Cardiac muscle cell (in vitro differentiated cells and primary cell): ENCODE measurements around the gene GBX1. TPM values are rescaled to one million over a fixed set of nuclear protein-coding genes. Genes with fewer than 3 reads are reported as not detected.

Source experiments
- DNase-seq, 2 donors: peaks; one replicate each; pipeline versions ENCODE4 v3.0.0 to v3.0.0-alpha.2; 2010 to 2017; ENCODE audit warnings: low read depth in 1 of 2, low spot score in 1 of 2
- H3K27ac ChIP-seq: fragments of 200-600 bp; sonication (generic); 2 replicates; pipeline ENCODE4 v1.5.1; 2016
- H3K27me3 ChIP-seq: fragments of 200-600 bp; sonication (generic); 2 replicates; pipeline ENCODE4 v1.6.0; 2016; ENCODE audit warnings: control low read depth
- H3K36me3 ChIP-seq: fragments of 200-600 bp; sonication (generic); 2 replicates; pipeline ENCODE4 v1.5.1; 2016; ENCODE audit warnings: control low read depth
- H3K4me1 ChIP-seq: fragments of 200-600 bp; sonication (generic); 2 replicates; pipeline ENCODE4 v1.8.1; 2017; ENCODE audit warnings: low read depth, mild to moderate bottlenecking, mixed run types
- H3K4me3 ChIP-seq: fragments of 200-600 bp; sonication (generic); 2 replicates; pipeline ENCODE4 v1.5.1; 2016; ENCODE audit warnings: mild to moderate bottlenecking
- H3K9me3 ChIP-seq: fragments of 200-600 bp; sonication (generic); 2 replicates; pipeline ENCODE4 v1.5.1; 2017; ENCODE audit warnings: low read depth, mild to moderate bottlenecking, control low read depth
- polyA plus RNA-seq: library from polyadenylated mRNA; unstranded; fragments of >200 nt; fragmentation: Nextera tagmentation; extraction: Ambion mirVana; gene quantifications from 2 replicates; pipeline ENCODE4 v1.2.1, GENCODE V29; 2016
- total RNA-seq: library from RNA; depleted of rRNA; stranded (reverse); fragments of >200 nt; gene quantifications from 2 replicates; pipeline ENCODE4 v1.2.3, GENCODE V29; 2016
- TF ChIP-seq, protein P1 (sequence below): IDR thresholded peaks from 2 replicates; pipeline ENCODE4 v1.5.1; 2012; ENCODE audit warnings: low read depth, mild to moderate bottlenecking, low read length

The GBX1 gene
- total RNA-seq (0.36 and 1.6 TPM in 2 replicates), polyA plus RNA-seq (1.1 and 1.3 TPM in 2 replicates)

DNA sequence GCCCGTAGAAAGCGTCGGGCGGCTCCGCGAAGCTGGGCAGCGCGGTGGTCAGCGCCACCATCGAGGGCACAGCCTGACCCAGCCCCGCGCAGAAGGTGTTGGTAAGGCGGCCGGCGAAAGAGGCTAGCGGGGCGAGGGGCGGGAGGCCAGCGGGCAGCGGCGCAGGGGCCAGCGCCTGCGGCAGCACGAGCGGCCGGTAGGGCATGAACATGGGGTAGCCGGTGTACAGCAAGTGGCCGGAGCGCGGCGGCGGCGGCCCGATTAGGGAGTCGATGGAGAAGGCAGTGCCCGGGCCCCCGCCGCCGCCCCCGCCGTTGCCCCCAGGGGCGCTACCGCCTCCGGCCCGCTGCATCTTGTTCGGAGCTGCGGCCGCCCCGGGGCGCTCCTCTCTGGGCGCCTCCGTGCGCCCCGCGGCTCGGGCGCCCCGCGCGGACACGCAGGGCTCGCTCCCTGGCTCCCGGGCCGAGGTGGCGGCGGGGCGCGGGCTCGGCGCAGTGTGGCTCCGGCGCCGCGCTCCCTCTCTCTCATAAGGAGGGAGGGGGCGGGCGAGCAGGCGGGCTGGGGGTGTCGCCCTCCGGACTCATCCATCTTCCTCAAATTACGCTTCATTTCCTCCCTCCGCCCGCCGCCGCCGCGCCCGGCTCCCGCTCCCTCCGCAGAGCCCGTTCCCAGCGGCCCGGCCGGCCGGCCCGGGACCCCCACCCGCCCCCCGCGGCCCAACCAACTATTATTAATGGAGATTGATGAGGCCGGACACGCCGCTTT, at the start of gene GBX1:
TSS of gene GBX1 (minus strand) at position 498 of the 765 bp plus-strand sequence. CDS start at position 352, 146 bp downstream.
- H3K4me3 ChIP-seq = peak within 1 kb of the TSS; percentile 49

DNA sequence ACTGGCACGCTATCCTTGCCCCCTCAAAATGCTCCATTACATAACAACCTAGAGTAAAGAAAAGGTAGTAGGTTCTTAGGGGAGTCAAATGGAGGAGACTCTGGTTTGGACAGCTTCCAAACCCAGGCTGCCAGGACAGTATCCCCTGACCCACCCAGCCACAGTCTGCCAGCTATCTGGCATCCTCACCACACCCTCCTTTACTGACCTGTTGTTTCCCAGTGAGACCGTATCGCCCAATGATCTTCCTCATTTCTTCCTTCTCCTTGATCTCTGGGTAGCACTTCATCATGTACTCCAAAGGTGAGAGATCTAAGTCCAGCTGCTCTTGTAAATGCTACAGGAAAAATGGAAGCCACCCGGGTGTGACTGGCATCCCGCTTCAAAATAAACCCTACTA, 47.9 kb upstream of the GBX1 start:
- no peak overlapping the region for H3K27ac ChIP-seq
- H3K27me3 ChIP-seq = no peaks in the 10 kb centered on the region
- no peak overlapping the region for H3K4me3 ChIP-seq
- H3K36me3 ChIP-seq = peaks cover 52% of the 10 kb centered on the region
- no peak for DNase-seq
- TF ChIP-seq, protein P1, sequence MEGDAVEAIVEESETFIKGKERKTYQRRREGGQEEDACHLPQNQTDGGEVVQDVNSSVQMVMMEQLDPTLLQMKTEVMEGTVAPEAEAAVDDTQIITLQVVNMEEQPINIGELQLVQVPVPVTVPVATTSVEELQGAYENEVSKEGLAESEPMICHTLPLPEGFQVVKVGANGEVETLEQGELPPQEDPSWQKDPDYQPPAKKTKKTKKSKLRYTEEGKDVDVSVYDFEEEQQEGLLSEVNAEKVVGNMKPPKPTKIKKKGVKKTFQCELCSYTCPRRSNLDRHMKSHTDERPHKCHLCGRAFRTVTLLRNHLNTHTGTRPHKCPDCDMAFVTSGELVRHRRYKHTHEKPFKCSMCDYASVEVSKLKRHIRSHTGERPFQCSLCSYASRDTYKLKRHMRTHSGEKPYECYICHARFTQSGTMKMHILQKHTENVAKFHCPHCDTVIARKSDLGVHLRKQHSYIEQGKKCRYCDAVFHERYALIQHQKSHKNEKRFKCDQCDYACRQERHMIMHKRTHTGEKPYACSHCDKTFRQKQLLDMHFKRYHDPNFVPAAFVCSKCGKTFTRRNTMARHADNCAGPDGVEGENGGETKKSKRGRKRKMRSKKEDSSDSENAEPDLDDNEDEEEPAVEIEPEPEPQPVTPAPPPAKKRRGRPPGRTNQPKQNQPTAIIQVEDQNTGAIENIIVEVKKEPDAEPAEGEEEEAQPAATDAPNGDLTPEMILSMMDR = no peak
- H3K9me3 ChIP-seq = no peaks in the 10 kb centered on the region
- H3K4me1 ChIP-seq = no peaks in the 10 kb centered on the region

More for the DNA sequence above, at the start of gene GBX1:
- H3K9me3 ChIP-seq = no peaks in the 10 kb centered on the region
- no peak within 1 kb of the TSS for H3K27ac ChIP-seq
- no peaks in the 10 kb centered on the region for H3K36me3 ChIP-seq
- H3K4me1 ChIP-seq = no peaks in the 10 kb centered on the region
- DNase-seq = peak in 1 of 2 donors; percentile 78
- TF ChIP-seq, protein P1 = no peak
- H3K27me3 ChIP-seq = peaks cover 60% of the 10 kb centered on the region

DNA sequence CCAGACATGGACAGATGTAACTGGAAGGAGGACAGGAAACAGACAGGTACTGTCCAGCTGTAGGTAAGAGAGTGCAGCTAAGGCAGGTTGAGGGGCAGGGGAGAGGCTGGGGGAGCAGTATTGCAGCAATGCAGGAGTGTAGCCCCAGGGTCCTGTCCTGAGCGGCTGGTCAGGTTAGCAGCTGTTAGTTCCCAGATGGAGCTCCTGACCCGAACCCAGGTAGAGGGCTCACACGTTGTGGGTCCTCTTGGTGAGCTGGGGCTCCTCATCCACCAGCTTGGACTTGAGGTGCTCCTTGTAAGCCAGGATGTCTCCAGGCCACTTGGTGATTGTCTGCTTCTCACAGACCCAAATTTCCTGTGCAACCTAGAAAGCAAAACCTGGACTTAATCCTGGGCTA, 46.3 kb upstream of the GBX1 start:
- Histone ChIP-seq H3K36me3 (peaks cover 45% of the 10 kb centered on the region), H3K27ac (no peak overlapping the region), H3K27me3 (no peaks in the 10 kb centered on the region), H3K4me1 (no peaks in the 10 kb centered on the region), H3K9me3 (no peaks in the 10 kb centered on the region), H3K4me3 (no peak overlapping the region)
- no peak for DNase-seq
- TF ChIP-seq, protein P1 = no peak

DNA sequence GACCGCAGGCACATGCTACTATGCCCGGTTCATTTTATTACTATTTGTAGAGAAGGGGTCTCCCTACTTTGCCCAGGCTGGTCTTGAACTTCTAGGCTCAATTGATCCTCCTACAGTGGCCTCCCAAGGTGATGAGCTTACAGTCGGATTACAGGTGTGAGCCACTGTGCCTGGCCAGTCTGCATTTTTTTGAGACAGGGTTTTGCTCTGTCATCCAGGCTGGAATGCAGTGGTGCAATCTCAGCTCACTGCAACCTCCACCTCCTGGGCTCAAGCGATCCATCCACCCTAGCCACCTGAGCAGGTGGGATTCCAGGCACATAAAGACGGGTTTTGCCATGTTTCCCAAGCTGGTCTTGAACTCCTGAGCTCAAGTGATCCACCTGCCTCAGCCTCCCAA, 45.1 kb upstream of the GBX1 start:
- TF ChIP-seq, protein P1 = no peak
- H3K36me3 ChIP-seq = peaks cover 34% of the 10 kb centered on the region
- H3K4me3 ChIP-seq = no peak overlapping the region
- H3K9me3 ChIP-seq = no peaks in the 10 kb centered on the region
- no peak for DNase-seq
- H3K27ac ChIP-seq = no peak overlapping the region
- H3K4me1 ChIP-seq = no peaks in the 10 kb centered on the region
- H3K27me3 ChIP-seq = no peaks in the 10 kb centered on the region

DNA sequence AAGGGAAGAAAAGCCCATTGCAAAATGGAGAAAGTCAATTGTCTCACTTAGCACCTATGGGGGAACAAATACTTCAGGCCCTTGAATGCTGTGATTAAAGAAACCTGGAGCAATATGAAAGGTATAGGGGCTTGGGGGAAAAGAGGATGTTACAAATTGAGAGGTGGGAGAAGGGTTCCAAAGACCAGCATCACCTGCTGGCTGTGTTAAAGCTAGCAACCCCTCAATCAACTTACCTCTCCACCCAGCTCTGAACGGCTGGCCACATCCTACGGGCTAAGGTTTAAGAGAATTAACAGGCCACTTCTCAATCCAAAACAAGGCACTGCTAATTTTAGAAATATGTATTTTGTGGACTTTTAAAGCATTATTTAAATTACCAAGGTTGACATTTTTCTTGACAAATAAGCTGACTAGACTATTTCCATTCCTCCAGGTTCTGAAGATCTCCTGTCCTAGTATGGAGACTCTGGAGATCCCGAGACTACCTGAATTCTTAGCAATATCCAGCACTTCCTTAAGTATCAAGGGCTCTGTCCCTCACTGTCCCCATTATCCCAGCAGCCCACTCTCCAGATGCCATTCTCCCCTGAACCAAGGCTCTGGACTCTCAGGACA, 43.8 kb upstream of the GBX1 start:
- TF ChIP-seq, protein P1 = no peak
- Histone ChIP-seq H3K36me3 (peaks cover 23% of the 10 kb centered on the region), H3K4me1 (peaks cover 4% of the 10 kb centered on the region), H3K4me3 (no peak overlapping the region), H3K27ac (no peak overlapping the region), H3K9me3 (no peaks in the 10 kb centered on the region), H3K27me3 (no peaks in the 10 kb centered on the region)
- no peak for DNase-seq
